Renal cortical epithelial cell (primary cell): ENCODE data around the gene SMC1A. TPM values are rescaled to one million over a fixed set of nuclear protein-coding genes. Genes with fewer than 3 reads are reported as not detected.
"Not testable (repeated sequence)": the region's sequence is repeated elsewhere in the genome, so short reads cannot be mapped to it uniquely, and the experiment has no call there.

Source experiments
- DNase-seq: peaks from one replicate; pipeline ENCODE4 v3.0.0-alpha.2; 2011; ENCODE audit warnings: low read depth
- total RNA-seq: library from RNA; depleted of rRNA; stranded (reverse); fragments of >200 nt; gene quantifications from 2 replicates; pipeline ENCODE4 v1.2.3, GENCODE V29; 2014

SMC1A gene
- total RNA-seq = 6.8 and 40.7 TPM in 2 replicates

DNA sequence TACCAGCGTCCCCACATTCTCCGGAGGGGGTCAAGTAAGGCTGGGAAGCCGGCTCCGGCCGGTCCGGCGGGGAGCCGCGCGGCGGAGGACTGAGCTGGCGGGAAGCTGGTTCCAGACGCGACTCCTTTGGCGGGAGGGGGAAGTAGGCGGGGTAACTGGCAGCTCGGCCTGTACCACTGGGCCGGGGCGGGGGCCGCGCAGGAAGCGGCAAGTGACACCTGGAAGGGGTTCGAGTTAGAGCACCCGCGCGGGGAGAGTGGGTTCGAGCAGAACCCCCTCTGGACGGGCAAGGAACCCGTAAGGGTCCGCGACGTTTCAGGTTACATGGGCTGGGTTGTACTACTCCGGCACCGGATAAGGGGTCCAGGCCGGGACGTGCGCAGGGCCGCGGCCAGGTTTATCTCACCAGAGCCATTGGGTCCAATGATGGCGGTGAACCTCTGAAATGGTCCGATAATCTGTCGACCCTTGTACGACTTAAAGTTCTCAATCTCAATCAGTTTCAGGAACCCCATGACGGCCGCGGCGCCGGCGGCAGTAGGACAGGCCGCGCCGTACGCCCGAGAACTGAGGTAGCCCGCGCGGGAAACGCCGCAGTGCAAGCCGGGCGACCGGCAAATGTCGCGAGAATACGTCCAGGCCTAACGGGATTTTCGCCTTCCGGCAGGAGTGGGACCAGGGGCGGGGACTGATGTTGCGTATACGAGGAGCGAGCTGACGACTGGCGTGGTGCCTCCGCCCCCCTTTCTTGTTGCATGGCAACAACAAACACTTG is at the start of gene SMC1A:
Gene SMC1A, minus strand, starts transcription at position 569 of the 775 bp plus-strand sequence. Its CDS starts 54 bp downstream, at position 515.
- DNase-seq = peak; percentile 95

- no peak for DNase-seq
Observed at GRCh38 chrX:53471346-53471745, 48.9 kb upstream of the SMC1A start.

- DNase-seq = not testable (repeated sequence)
Observed at GRCh38 chrX:53468659-53469058, 46.2 kb upstream of the SMC1A start.

- no peak for DNase-seq
Observed at GRCh38 chrX:53458082-53458481, 35.6 kb upstream of the SMC1A start.

GRCh38 chrX:53456254-53456653 is 33.8 kb upstream of the SMC1A start:
- peak; percentile 26 for DNase-seq

- DNase-seq = no peak
Observed at GRCh38 chrX:53452812-53453211, 30.4 kb upstream of the SMC1A start.

GRCh38 chrX:53449632-53450031 is 27.2 kb upstream of the SMC1A start:
- no peak for DNase-seq

DNA sequence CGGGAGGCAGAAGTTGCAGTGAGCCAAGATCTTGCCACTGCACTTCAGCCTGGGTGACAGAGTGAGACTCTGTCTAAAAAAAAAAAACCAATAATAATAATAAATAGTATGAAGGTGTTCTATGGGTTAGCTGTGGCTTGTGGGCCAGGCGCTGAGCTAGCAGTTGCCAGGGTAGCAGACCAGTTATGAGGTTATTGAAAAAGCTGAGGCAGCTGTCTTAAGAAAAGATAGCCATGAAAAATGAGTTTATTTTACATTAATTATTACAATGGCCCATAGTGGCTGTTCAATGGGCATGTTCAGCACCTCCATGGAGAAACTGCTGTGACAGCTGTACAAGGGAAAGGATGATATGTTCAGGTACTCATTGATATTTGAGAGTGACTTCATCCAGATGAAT is 25.0 kb upstream of the SMC1A start:
- DNase-seq = no peak

- DNase-seq = peak; percentile 29
Observed at GRCh38 chrX:53445977-53446376, 23.5 kb upstream of the SMC1A start.

DNA sequence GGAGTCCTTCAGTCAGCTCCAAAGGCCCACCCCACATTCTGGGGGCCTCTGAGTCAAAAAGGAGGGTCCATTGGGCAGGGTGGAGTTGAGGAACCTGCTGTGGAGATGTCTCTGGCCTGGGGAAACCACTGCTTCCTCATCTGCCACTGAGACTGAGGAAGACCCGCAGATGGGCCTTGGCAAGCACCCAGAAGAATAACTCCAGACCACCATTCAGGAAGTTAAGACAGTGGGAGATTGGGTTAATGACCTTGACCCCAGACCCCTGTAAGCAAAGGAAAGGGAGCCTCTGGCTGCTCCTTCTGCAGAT is 19.8 kb upstream of the SMC1A start:
- DNase-seq = no peak

GRCh38 chrX:53441531-53442321 is 19.3 kb upstream of the SMC1A start:
- peak; percentile 48 for DNase-seq

GRCh38 chrX:53440621-53441517 is 18.4 kb upstream of the SMC1A start:
- DNase-seq = peak; percentile 43

GRCh38 chrX:53440101-53440500 is 17.6 kb upstream of the SMC1A start:
- DNase-seq = no peak

DNA sequence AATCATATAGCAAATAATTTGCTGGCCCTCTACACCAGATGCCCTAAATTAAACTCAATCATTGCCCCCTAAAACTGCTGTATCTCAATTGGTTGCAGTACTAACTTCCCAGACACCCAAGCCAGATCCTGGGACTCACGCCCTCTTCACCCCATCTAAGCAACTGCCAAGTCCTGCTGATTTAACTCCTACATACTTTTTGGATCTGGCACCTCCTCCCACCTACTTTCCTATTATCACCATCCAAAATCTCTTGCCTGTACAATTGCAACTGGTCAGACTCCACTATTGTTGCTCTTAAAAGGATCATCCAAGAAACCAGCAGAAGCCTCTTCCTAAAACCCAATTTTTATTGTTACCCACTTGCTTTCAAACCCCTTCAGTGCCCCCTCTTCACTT is 16.4 kb upstream of the SMC1A start:
- no peak for DNase-seq

DNA sequence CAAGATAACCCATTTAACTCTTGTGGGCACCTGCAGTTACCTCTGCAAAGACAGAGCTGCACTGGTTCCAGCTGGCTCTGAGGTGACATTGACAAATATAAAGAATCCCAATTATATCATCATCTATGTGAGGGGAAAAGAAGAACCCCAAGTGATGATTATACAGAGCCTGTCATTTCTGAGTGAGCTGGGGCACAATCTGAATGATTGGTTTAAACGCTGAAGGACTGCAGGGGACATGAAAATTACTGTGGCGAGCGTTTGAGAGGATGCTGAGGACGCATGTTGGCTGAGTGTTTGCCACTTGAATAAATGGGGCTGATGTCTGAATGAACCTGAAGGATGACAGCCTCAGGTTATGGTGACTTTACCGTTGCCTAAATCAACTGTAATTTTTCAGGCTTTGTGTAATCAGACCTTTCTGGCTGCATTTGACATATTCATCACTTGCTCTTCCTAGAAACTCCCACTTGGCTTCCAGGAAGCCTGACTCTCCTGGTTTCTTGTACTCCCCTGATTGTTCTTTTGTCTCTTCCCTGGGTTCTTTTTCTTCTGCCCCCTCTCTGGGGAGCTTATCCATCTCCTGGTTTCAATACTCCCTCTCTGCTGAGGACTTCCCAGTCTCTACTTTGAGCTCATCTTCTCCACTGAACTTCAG is 15.8 kb upstream of the SMC1A start:
- DNase-seq = no peak

GRCh38 chrX:53437206-53437605 is 14.8 kb upstream of the SMC1A start:
- DNase-seq = no peak

GRCh38 chrX:53435997-53436396 is 13.5 kb upstream of the SMC1A start:
- peak; percentile 65 for DNase-seq

- DNase-seq = peak; percentile 68
Observed at GRCh38 chrX:53433651-53434639, 11.5 kb upstream of the SMC1A start, which contains the start of gene HSD17B10. Gene HSD17B10 (minus strand): TSS chrX:53434370. CDS start chrX:53434345, 25 bp downstream.

GRCh38 chrX:53430231-53430630 is 7.8 kb upstream of the SMC1A start:
- no peak for DNase-seq

DNA sequence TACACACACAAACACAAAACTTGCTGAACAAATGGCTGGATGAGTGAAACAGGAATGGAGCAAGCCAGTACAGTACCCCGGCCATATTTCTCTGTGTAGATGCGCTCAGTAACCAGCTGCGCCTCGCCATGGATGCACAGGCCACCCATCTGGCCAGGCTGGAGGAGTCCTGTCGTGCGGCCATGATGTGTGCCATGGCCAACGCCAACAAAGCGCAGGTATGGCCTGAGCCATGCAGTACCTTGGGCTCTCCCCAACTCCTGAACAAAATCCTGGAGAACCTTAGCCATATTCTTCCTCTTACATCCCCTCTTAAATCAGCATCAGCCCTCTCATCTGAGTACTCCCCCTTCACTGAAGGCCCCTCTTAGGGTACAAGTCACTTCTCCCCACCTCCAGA is 7.3 kb upstream of the SMC1A start:
- no peak for DNase-seq
